GM06990 (cell line): ENCODE data around the gene CRYGB.

Source experiments
- DNase-seq: peaks from one replicate; pipeline ENCODE4 v3.0.0-alpha.2; 2011; ENCODE audit not compliant: insufficient read length; ENCODE audit errors: extremely low read depth
- H3K27me3 ChIP-seq: replicated peaks from 2 replicates; pipeline ENCODE4 v1.6.0; 2011; ENCODE audit warnings: low read length; ENCODE audit not compliant: control insufficient read depth, insufficient read depth
- H3K36me3 ChIP-seq: 2 replicates; pipeline ENCODE4 v1.5.1; 2011; ENCODE audit warnings: low read length; ENCODE audit not compliant: control insufficient read depth, insufficient read depth
- H3K4me3 ChIP-seq: replicated peaks from 2 replicates; pipeline ENCODE4 v1.5.1; 2011; ENCODE audit warnings: low read depth, mild to moderate bottlenecking, control low read depth, low read length
- TF ChIP-seq, protein P1 (sequence below): IDR thresholded peaks from 2 replicates; pipeline ENCODE4 v1.5.1; 2011; ENCODE audit warnings: low read length, control low read depth, mild to moderate bottlenecking, inconsistent platforms; ENCODE audit not compliant: insufficient read depth, poor library complexity, severe bottlenecking

The CRYGB gene

DNA sequence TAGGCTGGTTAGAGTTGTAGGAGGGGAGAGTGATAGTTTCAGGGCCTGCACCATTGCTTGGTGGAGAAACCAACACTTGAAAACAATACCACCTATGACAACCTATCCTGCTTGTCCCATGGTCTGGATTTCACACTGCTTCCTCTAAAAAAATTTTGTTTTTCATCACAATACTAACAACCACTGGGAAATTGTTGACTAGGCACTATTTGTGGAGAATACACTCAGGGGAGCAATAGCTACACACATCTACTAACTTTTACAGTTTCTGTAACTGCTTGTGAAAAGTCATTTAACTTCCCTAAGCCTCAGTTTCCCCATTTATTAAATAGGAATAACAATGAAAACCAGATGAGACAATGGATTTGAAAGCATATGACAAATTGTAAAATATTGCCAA is 4.1 kb upstream of the CRYGB start:
- Histone ChIP-seq H3K4me3 (no peak overlapping the region), H3K27me3 (no peaks in the 10 kb centered on the region), H3K36me3 (no peaks in the 10 kb centered on the region)
- no peak for DNase-seq
- TF ChIP-seq, protein P1, sequence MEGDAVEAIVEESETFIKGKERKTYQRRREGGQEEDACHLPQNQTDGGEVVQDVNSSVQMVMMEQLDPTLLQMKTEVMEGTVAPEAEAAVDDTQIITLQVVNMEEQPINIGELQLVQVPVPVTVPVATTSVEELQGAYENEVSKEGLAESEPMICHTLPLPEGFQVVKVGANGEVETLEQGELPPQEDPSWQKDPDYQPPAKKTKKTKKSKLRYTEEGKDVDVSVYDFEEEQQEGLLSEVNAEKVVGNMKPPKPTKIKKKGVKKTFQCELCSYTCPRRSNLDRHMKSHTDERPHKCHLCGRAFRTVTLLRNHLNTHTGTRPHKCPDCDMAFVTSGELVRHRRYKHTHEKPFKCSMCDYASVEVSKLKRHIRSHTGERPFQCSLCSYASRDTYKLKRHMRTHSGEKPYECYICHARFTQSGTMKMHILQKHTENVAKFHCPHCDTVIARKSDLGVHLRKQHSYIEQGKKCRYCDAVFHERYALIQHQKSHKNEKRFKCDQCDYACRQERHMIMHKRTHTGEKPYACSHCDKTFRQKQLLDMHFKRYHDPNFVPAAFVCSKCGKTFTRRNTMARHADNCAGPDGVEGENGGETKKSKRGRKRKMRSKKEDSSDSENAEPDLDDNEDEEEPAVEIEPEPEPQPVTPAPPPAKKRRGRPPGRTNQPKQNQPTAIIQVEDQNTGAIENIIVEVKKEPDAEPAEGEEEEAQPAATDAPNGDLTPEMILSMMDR, result no peak

- Histone ChIP-seq H3K27me3 (no peaks in the 10 kb centered on the region), H3K36me3 (no peaks in the 10 kb centered on the region), H3K4me3 (no peak overlapping the region)
- TF ChIP-seq, protein P1, result no peak
- DNase-seq, result no peak
These were observed 2.8 kb upstream of the CRYGB start for GRCh38 chr2:208148803-208149202.

DNA sequence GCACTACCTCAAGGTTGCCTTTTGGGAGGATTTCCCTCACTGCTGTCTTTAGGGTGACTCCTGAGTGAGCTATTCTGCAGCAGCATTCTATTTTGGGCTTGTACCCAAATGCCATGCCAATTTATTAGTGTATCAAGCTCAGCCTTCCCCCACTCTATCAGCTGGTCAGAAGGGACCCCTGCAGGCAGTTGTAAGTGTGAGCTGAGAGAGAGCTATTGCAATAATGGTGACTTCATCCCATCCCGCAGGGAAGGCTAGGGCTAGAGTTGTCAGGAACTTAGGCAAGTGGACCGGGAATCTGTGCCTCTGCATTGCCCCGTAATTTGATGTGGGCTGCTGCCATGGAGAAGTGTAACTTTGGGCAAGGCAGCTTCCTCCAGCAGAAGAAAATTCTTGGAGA is 1.8 kb upstream of the CRYGB start:
- TF ChIP-seq, protein P1, result no peak
- Histone ChIP-seq H3K4me3 (no peak overlapping the region), H3K27me3 (no peaks in the 10 kb centered on the region), H3K36me3 (no peaks in the 10 kb centered on the region)
- no peak for DNase-seq

DNA sequence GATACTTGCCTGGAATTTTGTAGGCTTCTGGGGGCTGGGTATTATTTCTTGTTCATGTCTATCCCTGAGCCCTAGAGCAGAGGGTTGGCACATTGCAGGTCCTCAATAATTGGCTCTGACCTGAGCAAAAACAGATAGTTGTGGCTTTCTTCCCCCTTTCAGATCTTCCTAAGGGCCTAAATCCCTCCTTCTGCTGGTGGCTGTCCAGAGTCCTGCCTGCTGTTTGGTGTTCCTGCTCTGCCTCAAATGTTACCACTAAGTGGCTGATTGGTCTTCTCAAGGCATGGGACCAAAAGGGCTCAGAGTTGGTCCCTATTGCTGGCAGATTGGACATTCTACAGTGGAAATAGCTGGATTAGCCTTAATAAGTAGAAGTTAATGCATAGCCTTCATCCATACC is 1.1 kb upstream of the CRYGB start:
- TF ChIP-seq, protein P1, result no peak
- Histone ChIP-seq H3K36me3 (no peaks in the 10 kb centered on the region), H3K4me3 (no peak overlapping the region), H3K27me3 (no peaks in the 10 kb centered on the region)
- no peak for DNase-seq

DNA sequence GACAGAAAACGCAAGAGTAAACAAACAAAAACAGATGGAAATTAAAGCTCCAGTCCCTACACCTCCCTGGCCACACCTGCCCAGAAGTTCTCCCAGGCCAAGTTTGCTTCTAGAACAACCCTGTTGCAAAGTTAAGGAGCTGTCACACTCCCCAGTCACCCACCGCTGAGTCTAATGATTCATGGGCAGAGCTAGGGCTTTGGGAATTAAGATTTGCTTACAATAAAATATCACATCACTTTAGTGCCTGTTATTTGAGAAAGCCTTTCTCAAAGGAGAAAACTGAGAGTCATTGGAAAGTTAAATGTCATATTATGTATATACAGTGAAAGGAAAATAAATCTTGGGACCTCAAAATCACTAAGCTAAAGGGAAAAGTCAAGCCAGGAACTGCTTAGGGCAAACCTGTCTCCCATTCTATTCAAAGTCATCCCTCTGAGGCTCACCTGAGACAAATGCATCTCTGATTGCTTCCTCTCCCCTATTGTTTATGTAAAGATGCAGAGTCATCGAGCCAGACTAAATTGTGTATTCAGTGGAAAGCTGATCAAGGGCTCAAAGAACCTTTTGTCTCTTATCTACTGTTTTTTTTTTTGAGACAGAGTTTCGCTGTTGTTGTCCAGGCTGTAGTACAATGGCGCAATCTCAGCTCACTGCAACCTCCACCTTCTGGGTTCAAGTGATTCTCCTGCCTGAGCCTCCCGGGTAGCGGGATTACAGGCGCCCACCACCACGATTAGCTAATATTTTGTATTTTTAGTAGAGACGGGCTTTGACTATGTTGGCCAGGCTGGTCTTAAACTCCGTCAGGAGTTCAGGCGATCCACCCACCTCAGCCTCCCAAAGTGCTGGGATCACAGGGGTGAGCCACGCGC is 2.8 kb downstream of the CRYGB start:
- TF ChIP-seq, protein P1, result no peak
- H3K4me3 ChIP-seq, result no peak overlapping the region
- no peak for DNase-seq
- H3K27me3 ChIP-seq, result no peaks in the 10 kb centered on the region
- no peaks in the 10 kb centered on the region for H3K36me3 ChIP-seq
